ENCODE measurements around the gene NOL12.

DNA sequence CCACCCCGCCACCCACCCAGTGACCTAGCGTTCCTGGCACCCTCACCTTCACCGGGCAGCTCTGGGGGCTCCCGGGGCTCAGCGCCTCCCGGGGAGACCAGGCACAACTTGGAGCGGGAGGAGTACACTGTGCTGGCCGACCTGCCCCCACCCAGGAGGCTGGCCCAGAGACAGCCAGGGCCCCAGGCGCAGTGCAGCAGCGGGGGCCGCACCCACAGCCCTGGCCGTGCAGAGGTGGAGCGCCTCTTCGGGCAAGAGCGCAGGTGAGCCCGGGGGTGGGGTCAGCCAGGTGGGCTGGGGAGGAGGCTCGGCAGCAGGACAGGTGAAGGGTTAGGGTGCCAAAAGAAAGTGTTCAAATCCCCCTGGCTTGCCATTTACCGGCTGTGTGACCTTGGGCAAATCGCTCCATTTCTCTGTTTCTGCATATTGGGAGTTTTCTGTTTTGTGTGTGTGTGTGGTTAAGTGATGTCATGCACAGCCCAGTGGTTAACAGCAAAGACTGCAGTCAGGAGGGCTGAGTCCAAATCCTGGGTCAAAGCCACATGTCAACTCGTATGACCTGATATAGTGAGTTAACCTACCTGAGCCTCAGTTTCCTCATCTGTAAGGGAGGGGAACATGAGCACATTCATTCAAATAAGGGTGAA lies 40.2 kb downstream of the NOL12 start:
- TF ChIP-seq POLR2AphosphoS5 (IDR thresholded peaks at IDR 0.05; ENCODE audit: insufficient read depth in 1 of 2, low read depth in 1 of 2), result no peak
- TF ChIP-seq, protein P1, sequence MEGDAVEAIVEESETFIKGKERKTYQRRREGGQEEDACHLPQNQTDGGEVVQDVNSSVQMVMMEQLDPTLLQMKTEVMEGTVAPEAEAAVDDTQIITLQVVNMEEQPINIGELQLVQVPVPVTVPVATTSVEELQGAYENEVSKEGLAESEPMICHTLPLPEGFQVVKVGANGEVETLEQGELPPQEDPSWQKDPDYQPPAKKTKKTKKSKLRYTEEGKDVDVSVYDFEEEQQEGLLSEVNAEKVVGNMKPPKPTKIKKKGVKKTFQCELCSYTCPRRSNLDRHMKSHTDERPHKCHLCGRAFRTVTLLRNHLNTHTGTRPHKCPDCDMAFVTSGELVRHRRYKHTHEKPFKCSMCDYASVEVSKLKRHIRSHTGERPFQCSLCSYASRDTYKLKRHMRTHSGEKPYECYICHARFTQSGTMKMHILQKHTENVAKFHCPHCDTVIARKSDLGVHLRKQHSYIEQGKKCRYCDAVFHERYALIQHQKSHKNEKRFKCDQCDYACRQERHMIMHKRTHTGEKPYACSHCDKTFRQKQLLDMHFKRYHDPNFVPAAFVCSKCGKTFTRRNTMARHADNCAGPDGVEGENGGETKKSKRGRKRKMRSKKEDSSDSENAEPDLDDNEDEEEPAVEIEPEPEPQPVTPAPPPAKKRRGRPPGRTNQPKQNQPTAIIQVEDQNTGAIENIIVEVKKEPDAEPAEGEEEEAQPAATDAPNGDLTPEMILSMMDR (IDR thresholded peaks at IDR 0.05), result no peak
